Muscle layer of duodenum (tissue), 2 donors: ENCODE measurements around the gene PDGFC.
A peak's percentile ranks its signal among the peaks of the same experiment; 100 is the strongest.

ENCODE experiments used
- H3K27ac ChIP-seq: one replicate; pipeline ENCODE4 v1.7.0; 2013; ENCODE audit warnings: mild to moderate bottlenecking, low read length
- H3K27me3 ChIP-seq: one replicate; pipeline ENCODE4 v1.7.0; 2013; ENCODE audit warnings: low read depth, mild to moderate bottlenecking, control low read depth, low read length
- H3K36me3 ChIP-seq, 2 donors: one replicate each; pipeline ENCODE4 v1.7.0; 2013; ENCODE audit warnings: low read length in 2 of 2, control low read depth in 1 of 2, mild to moderate bottlenecking in 1 of 2; ENCODE audit not compliant: insufficient read depth in 2 of 2, control insufficient read depth in 1 of 2
- H3K4me1 ChIP-seq, 2 donors: one replicate each; pipeline ENCODE4 v1.7.0; 2013; ENCODE audit warnings: low read length in 2 of 2, mild to moderate bottlenecking in 2 of 2, control low read depth in 1 of 2, moderate library complexity in 1 of 2; ENCODE audit not compliant: insufficient read depth in 2 of 2, control insufficient read depth in 1 of 2
- H3K4me3 ChIP-seq, 2 donors: one replicate each; pipeline ENCODE4 v1.7.0; 2013; ENCODE audit warnings: low read length in 2 of 2, low read depth in 1 of 2, mild to moderate bottlenecking in 1 of 2
- H3K9me3 ChIP-seq, 2 donors: one replicate each; pipeline ENCODE4 v1.7.0; 2013; ENCODE audit warnings: low read length in 2 of 2, control low read depth in 1 of 2, mild to moderate bottlenecking in 1 of 2; ENCODE audit not compliant: control insufficient read depth in 1 of 2
- donor health status: healthy.

Gene PDGFC

DNA sequence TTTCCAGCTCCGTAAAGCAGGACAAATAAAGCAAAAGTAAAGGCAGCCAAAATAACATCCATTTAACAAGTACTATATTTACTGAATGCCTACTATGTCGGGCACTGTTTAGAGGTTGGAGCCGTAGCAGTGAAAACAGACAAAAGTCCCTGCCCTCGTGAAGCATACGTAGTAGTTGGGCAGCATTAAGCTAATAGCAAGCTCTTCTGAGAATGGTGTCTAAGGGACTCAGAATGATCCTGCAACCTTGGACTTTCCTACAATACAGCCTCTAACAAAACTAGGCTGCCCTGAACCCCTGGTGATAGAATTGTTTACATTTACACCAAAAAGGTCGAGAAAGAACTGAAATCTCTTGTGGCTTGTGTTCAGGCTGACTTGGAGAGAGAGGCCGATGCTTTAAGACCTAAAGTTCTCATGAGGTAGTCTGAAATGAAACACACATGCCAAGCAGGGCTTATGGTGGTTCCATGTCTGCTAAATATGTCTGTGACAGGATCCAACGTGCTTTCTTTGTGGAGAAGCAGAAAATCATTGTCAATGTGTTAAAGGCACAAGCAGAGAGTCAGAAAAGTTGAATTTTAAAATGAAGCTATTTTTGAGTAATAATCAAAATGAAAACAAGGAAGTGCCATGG lies 898 bp upstream of the PDGFC start:
- H3K27ac ChIP-seq: peak overlapping the region; percentile 69
- peak overlapping the region; percentile 68 to 73 for H3K4me3 ChIP-seq

DNA sequence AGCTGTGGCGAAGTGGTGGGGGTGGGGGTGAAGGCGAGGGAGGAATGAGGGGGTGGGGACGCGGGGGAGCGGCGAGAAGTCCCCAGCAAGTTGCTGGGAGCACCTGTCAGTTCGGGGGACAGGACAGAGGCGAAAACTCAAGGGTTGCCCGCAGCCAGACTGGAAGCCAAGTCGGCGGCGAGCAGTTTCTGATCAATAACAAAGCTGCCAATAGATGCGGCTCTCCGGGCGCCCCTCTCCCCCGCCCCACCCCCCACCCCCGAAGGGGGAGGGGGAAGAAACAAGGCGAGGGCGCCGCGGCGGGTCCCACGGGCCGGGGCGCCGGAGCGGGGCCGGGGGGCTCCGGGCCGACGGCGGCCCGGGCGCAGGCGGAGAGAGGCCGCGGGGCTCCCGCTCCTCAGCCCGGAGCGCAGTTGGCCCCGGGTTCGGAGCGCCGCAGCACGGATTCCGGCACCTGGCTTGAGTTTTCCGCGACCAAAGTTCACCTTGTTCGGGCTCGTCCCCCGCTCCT lies 379 bp downstream of the PDGFC start:
- H3K9me3 ChIP-seq: no peaks in the 10 kb centered on the region

More for the DNA sequence above, 898 bp upstream of the PDGFC start:
- Histone ChIP-seq H3K4me1 (peaks cover 6 to 11% of the 10 kb centered on the region in 2 donors), H3K36me3 (no peaks in the 10 kb centered on the region), H3K27me3 (no peaks in the 10 kb centered on the region), H3K9me3 (no peaks in the 10 kb centered on the region)

DNA sequence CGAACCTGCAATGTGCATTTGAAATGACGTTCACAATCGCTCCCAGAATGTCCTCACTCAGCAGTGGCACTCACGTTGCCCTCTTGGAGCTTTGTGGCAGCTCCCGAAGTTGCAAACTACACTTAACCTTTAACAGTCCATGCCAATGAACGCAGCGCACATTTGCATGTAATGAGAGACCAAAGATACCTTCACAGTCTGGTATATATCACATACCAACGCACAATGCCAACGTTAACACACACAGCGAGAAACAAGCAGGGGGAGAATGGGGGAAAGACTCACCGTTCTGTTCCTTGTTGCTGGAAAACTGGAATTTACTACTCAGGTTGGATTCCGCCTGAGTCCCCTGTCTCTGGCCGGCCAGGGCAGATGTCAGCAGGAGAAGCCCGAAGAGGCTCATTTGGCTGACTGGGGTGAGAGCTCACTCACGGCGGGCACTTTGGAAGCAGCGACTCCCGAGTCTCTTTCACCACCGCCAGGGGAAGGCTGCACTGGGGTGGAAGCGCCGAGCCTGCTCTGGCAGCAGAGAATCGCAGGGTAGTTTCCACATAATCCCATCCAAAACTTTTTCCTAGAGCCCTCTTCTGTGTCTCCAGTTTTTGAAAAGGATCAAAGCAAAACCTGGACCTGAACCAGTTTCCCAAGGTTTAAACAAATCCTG lies 966 bp downstream of the PDGFC start:
- Histone ChIP-seq H3K4me1 (peaks cover 9 to 15% of the 10 kb centered on the region in 2 donors), H3K27me3 (no peaks in the 10 kb centered on the region)

More for the DNA sequence above, 379 bp downstream of the PDGFC start:
- H3K27ac ChIP-seq: peak overlapping the region; percentile 92
- H3K4me1 ChIP-seq: peaks cover 9 to 15% of the 10 kb centered on the region in 2 donors
- no peaks in the 10 kb centered on the region for H3K36me3 ChIP-seq
- H3K27me3 ChIP-seq: no peaks in the 10 kb centered on the region
- H3K4me3 ChIP-seq: peak overlapping the region; percentile 68 to 91

DNA sequence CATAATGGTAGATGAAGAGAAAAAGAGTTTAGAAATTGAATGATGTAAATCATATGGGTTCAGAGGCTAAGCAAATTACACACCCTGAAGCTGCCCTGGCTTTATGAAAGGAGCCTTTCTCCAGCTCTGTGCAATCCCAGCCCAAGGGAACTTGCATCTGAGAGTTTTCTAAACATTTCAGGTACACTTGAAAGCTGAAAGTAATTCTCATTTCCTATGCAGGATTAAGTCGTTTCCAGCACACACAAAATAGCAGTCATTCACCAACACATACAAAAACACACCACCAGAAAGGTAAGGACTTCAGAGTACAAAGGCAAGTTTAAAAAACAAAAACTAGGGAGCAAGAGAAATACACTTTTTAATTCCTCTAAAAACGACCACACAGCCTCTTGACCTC lies 1.7 kb downstream of the PDGFC start:
- peaks cover 9 to 15% of the 10 kb centered on the region in 2 donors for H3K4me1 ChIP-seq
- H3K4me3 ChIP-seq: peak overlapping the region; percentile 68 to 91
- no peaks in the 10 kb centered on the region for H3K36me3 ChIP-seq
- peak overlapping the region; percentile 92 for H3K27ac ChIP-seq
- H3K27me3 ChIP-seq: no peaks in the 10 kb centered on the region
- H3K9me3 ChIP-seq: no peaks in the 10 kb centered on the region

More for the DNA sequence above, 966 bp downstream of the PDGFC start:
- Histone ChIP-seq H3K4me3 (peak overlapping the region; percentile 68 to 91), H3K36me3 (no peaks in the 10 kb centered on the region), H3K9me3 (no peaks in the 10 kb centered on the region), H3K27ac (peak overlapping the region; percentile 92)

DNA sequence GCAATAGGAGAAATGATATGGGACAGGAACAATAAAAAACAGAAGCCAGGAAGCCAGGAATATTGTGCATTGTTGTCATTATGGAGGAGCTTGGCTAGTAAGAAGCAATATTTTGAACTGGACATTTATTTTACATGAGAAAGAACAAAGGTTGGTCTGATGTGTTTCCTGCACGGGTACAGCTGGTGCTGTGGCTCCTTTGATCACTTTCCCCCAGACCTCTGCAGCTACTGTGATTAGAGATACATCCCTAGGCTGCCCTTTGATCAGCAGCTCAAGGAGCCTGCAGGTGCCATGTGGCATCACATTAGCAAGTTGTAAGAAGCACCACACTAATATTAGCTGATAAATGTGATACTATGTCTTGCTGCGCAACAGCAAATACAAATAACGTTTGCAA lies 2.5 kb downstream of the PDGFC start:
- no peaks in the 10 kb centered on the region for H3K9me3 ChIP-seq
- H3K4me1 ChIP-seq: peaks cover 9 to 15% of the 10 kb centered on the region in 2 donors
- H3K36me3 ChIP-seq: no peaks in the 10 kb centered on the region
- H3K27me3 ChIP-seq: no peaks in the 10 kb centered on the region
- H3K4me3 ChIP-seq: peak overlapping the region; percentile 68 to 91
- peak overlapping the region; percentile 92 for H3K27ac ChIP-seq

DNA sequence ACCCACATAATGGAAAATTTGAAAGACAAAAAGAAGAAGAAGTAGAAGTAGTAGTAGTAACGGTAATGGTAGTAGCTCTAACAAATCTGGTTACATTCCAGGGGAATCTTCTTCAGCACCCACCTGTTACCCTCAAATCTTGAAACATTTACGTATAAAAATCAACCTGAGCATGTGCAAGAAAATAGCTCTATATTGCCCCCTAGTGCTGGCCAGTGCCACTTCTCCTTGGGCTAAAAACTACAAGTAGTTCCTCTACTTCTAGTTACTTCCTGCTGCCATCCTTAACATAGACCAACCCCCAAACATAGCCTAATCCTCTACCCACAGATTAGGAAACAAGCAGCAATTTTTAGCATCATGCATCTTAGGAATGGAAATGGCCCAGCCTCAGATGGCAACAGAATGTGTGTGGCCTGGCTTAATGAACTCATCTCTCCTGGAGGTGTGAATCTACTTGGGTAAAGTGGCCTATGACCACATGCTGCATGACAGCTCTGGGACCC lies 3.1 kb downstream of the PDGFC start:
- H3K27me3 ChIP-seq: no peaks in the 10 kb centered on the region
- no peaks in the 10 kb centered on the region for H3K36me3 ChIP-seq
- no peaks in the 10 kb centered on the region for H3K9me3 ChIP-seq
- H3K4me3 ChIP-seq: peak overlapping the region; percentile 68 to 91
- H3K27ac ChIP-seq: peak overlapping the region; percentile 92
- peaks cover 9 to 15% of the 10 kb centered on the region in 2 donors for H3K4me1 ChIP-seq

DNA sequence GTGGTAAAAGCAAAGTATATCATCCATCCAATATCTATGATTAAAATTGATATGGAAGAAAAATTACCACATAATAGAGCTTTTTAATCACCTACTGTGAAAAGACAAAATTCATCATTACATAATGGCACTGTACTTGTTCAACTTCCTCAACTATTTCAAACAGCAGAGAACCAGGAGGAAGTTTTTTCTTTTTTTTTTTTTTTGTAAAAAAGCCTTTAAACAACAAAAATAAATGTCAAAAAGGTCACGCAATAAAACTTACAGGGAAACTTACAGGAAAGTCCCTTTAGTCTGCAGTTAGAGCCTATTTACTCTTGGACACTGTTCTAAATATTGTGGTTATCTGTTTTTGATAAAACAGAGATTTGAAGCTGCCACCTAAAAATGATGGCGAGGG lies 4.8 kb downstream of the PDGFC start:
- Histone ChIP-seq H3K4me1 (peaks cover 16 to 23% of the 10 kb centered on the region in 2 donors), H3K27me3 (no peaks in the 10 kb centered on the region), H3K27ac (no peak overlapping the region), H3K9me3 (no peaks in the 10 kb centered on the region), H3K4me3 (no peak overlapping the region), H3K36me3 (no peaks in the 10 kb centered on the region)

DNA sequence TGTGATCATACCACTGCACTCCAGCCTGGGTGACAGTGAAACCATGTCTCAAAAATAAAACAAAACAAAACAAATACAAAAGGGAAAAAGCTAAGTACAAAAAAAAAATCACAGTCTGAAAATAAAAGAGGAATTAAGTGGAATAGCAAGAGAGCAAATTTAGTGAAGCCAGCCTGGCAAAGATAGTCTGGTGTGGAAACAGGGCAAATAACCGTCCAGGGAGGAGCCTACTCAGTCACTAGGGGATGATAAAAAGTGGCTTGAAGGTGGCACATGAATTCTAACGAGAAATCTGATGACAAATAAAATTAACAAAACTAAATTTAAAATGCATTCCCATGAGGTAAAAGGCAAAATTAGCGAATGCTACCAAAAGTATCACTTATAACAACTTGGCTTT lies 8.2 kb downstream of the PDGFC start:
- Histone ChIP-seq H3K4me3 (no peak overlapping the region), H3K27ac (no peak overlapping the region), H3K4me1 (peaks cover 12 to 28% of the 10 kb centered on the region in 2 donors)

DNA sequence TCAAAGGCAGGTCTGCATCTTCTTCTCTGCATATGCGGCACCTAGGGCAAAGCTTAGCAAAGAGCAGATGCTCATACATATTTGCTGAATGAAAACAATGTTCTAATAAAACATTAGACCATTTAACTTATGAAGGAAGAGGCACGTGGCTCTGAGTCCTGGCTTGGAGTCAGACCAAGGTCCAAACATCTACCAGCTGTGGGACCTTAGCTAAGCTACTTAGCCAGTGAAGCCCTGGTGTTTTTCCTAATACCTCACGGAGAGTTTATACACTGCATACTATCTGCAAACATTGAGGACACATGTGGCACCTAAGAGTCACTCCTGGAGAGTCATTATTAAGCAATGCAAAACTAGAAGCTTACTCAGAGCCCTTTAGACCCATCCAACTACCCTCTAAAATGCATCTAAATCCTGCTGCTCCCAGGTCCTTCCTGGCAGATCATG lies 9.0 kb downstream of the PDGFC start:
- no peaks in the 10 kb centered on the region for H3K36me3 ChIP-seq
- H3K4me1 ChIP-seq: peaks cover 12 to 28% of the 10 kb centered on the region in 2 donors
- H3K9me3 ChIP-seq: no peaks in the 10 kb centered on the region
- H3K27me3 ChIP-seq: no peaks in the 10 kb centered on the region
- H3K4me3 ChIP-seq: no peak overlapping the region
- peak overlapping the region; percentile 82 for H3K27ac ChIP-seq

More for the DNA sequence above, 8.2 kb downstream of the PDGFC start:
- no peaks in the 10 kb centered on the region for H3K9me3 ChIP-seq
- H3K36me3 ChIP-seq: no peaks in the 10 kb centered on the region
- H3K27me3 ChIP-seq: no peaks in the 10 kb centered on the region

DNA sequence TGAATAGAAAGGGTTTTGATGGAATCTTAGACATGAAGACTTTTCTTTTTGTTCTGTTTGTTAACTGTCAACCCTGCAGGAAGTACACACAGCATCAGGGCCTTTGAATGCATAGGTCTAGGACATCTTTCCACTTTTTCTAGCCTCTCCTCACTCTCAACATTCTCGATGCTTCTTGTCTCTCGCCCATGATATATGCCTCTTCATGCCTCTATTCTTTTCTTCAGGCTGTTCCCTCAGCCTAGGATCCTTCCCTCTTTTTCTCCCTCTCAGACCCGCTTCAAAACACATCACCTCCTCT lies 9.6 kb downstream of the PDGFC start:
- no peaks in the 10 kb centered on the region for H3K27me3 ChIP-seq
- H3K27ac ChIP-seq: peak overlapping the region; percentile 82
- H3K4me3 ChIP-seq: no peak overlapping the region
- peaks cover 12 to 28% of the 10 kb centered on the region in 2 donors for H3K4me1 ChIP-seq
- no peaks in the 10 kb centered on the region for H3K9me3 ChIP-seq
- no peaks in the 10 kb centered on the region for H3K36me3 ChIP-seq

DNA sequence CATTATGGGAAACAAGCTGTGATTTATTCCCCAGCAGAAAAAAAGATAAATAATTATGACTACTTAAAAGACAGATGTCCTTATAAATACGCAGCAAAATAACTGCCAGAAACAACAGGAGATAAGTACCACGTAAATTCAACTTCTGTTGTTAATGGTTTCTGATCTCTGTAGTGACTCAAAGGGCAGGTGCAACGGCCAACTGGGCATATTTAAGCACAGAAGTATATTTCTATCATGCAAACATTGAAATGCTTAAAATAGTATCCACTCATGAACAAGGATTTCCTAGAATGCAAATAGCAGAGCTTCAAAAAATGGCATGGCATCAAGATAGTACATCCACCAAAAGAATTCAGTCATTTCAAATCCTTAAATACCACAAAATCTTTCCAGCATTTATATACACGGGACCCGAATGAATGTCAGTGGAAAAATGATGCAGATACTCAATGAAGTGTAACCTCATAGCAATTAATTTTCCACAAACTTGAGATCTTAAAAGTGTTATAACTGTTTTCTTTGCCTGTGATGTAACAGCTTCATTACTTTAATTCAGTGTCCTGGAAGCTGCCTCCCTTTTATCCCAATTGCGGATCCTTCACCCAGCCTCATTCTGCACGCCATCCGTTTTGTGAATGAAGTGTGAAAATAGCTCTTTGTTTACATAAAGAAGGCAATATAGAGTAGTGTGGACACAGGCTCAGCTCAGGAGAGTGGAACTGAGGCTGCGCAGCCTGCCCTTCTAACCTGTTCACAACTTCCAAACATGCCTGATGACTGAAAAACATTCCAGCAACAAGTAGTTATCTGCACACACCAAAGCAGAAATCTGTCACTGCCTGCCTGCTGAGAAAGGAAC lies 10.2 kb downstream of the PDGFC start:
- Histone ChIP-seq H3K9me3 (no peaks in the 10 kb centered on the region), H3K27me3 (no peaks in the 10 kb centered on the region), H3K36me3 (no peaks in the 10 kb centered on the region), H3K4me3 (no peak overlapping the region), H3K27ac (peak overlapping the region; percentile 82), H3K4me1 (peaks cover 9 to 28% of the 10 kb centered on the region in 2 donors)
